Measurements from ENCODE around the gene CFAP97D2. TPM values are rescaled to one million over a fixed set of nuclear protein-coding genes. Genes with fewer than 3 reads are reported as not detected.

CFAP97D2 gene
- polyA plus RNA-seq, 1 donor from 2014 or later, result not detected

GRCh38 chr13:114131583-114132418 lies 47.3 kb upstream of the CFAP97D2 start:
- H2AFZ ChIP-seq (ENCODE audit: low read depth, low read length), result peak overlapping the region; percentile 69
- H3K36me3 ChIP-seq (ENCODE audit: insufficient read depth, low read length), result no peaks in the 10 kb centered on the region
- no peaks in the 10 kb centered on the region for H3K27me3 ChIP-seq (ENCODE audit: insufficient read depth, low read depth, low read length)
- H3K27ac ChIP-seq (ENCODE audit: low read length), result peak overlapping the region; percentile 57
- no peaks in the 10 kb centered on the region for H3K9me3 ChIP-seq (ENCODE audit: low read length)
- no peaks in the 10 kb centered on the region for H3K9me2 ChIP-seq (ENCODE audit: insufficient read depth, low read length)
- H3K4me2 ChIP-seq (ENCODE audit: low read length), result peak overlapping the region; percentile 52
- no peaks in the 10 kb centered on the region for H4K20me1 ChIP-seq (ENCODE audit: insufficient read depth)
- TF ChIP-seq SMC3 (conservative IDR thresholded peaks at IDR 0.05; ENCODE audit: poor library complexity), result no peak
- TF ChIP-seq, protein P1, sequence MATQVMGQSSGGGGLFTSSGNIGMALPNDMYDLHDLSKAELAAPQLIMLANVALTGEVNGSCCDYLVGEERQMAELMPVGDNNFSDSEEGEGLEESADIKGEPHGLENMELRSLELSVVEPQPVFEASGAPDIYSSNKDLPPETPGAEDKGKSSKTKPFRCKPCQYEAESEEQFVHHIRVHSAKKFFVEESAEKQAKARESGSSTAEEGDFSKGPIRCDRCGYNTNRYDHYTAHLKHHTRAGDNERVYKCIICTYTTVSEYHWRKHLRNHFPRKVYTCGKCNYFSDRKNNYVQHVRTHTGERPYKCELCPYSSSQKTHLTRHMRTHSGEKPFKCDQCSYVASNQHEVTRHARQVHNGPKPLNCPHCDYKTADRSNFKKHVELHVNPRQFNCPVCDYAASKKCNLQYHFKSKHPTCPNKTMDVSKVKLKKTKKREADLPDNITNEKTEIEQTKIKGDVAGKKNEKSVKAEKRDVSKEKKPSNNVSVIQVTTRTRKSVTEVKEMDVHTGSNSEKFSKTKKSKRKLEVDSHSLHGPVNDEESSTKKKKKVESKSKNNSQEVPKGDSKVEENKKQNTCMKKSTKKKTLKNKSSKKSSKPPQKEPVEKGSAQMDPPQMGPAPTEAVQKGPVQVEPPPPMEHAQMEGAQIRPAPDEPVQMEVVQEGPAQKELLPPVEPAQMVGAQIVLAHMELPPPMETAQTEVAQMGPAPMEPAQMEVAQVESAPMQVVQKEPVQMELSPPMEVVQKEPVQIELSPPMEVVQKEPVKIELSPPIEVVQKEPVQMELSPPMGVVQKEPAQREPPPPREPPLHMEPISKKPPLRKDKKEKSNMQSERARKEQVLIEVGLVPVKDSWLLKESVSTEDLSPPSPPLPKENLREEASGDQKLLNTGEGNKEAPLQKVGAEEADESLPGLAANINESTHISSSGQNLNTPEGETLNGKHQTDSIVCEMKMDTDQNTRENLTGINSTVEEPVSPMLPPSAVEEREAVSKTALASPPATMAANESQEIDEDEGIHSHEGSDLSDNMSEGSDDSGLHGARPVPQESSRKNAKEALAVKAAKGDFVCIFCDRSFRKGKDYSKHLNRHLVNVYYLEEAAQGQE (IDR thresholded peaks at IDR 0.05; ENCODE audit: borderline replicate concordance), result peak; percentile 48
- TF ChIP-seq POLR2AphosphoS5 (IDR thresholded peaks at IDR 0.05), result no peak
- TF ChIP-seq, protein P2, sequence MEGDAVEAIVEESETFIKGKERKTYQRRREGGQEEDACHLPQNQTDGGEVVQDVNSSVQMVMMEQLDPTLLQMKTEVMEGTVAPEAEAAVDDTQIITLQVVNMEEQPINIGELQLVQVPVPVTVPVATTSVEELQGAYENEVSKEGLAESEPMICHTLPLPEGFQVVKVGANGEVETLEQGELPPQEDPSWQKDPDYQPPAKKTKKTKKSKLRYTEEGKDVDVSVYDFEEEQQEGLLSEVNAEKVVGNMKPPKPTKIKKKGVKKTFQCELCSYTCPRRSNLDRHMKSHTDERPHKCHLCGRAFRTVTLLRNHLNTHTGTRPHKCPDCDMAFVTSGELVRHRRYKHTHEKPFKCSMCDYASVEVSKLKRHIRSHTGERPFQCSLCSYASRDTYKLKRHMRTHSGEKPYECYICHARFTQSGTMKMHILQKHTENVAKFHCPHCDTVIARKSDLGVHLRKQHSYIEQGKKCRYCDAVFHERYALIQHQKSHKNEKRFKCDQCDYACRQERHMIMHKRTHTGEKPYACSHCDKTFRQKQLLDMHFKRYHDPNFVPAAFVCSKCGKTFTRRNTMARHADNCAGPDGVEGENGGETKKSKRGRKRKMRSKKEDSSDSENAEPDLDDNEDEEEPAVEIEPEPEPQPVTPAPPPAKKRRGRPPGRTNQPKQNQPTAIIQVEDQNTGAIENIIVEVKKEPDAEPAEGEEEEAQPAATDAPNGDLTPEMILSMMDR (IDR thresholded peaks at IDR 0.05; ENCODE audit: poor library complexity, severe bottlenecking), result no peak
- TF ChIP-seq EZH2 (IDR thresholded peaks at IDR 0.05; ENCODE audit: borderline replicate concordance, insufficient read depth, low read length, poor library complexity, severe bottlenecking), result no peak
- peak; percentile 34 for TF ChIP-seq TAF1 (IDR thresholded peaks at IDR 0.05; ENCODE audit: low read depth)
- no peak for TF ChIP-seq RAD21 (conservative IDR thresholded peaks at IDR 0.05)
- TF ChIP-seq EP300 (conservative IDR thresholded peaks at IDR 0.05; ENCODE audit: poor library complexity, severe bottlenecking), result no peak
- TF ChIP-seq MXI1 (conservative IDR thresholded peaks at IDR 0.05; ENCODE audit: poor library complexity, severe bottlenecking), result peak; percentile 81
- H3K79me2 ChIP-seq (replicated peaks; ENCODE audit: insufficient read depth, low read length), result peaks cover 29% of the 10 kb centered on the region
- H3F3A ChIP-seq (ENCODE audit: insufficient read depth, low read length, poor library complexity, severe bottlenecking), result no peaks in the 10 kb centered on the region
- peak overlapping the region; percentile 72 for H3K9ac ChIP-seq (ENCODE audit: low read length)
- H3K4me3 ChIP-seq (ENCODE audit: low read length), result peak overlapping the region; percentile 94

GRCh38 chr13:114132419-114133121 lies 46.5 kb upstream of the CFAP97D2 start, which contains the start of gene RASA3:
Gene RASA3, minus strand, starts transcription at chr13:114132623. Its CDS starts 134 bp downstream, at chr13:114132489.
- Histone ChIP-seq H3K27me3 (ENCODE audit: insufficient read depth, low read depth, low read length) (no peaks in the 10 kb centered on the region), H3K9ac (ENCODE audit: low read length) (peak within 1 kb of the TSS; percentile 72), H3F3A (ENCODE audit: insufficient read depth, low read length, poor library complexity, severe bottlenecking) (no peaks in the 10 kb centered on the region), H2AFZ (ENCODE audit: low read depth, low read length) (peak within 1 kb of the TSS; percentile 69), H3K79me2 (replicated peaks; ENCODE audit: insufficient read depth, low read length) (peaks cover 24% of the 10 kb centered on the region), H3K4me2 (ENCODE audit: low read length) (peak within 1 kb of the TSS; percentile 52), H3K4me3 (ENCODE audit: low read length) (peak within 1 kb of the TSS; percentile 94), H3K9me3 (ENCODE audit: low read length) (no peaks in the 10 kb centered on the region), H3K9me2 (ENCODE audit: insufficient read depth, low read length) (no peaks in the 10 kb centered on the region), H3K36me3 (ENCODE audit: insufficient read depth, low read length) (no peaks in the 10 kb centered on the region), H4K20me1 (ENCODE audit: insufficient read depth) (no peaks in the 10 kb centered on the region), H3K27ac (ENCODE audit: low read length) (peak within 1 kb of the TSS; percentile 57)
- TF ChIP-seq, protein P1 (IDR thresholded peaks at IDR 0.05; ENCODE audit: borderline replicate concordance), result no peak
- TF ChIP-seq POLR2AphosphoS5 (IDR thresholded peaks at IDR 0.05), result no peak
- TF ChIP-seq MXI1 (conservative IDR thresholded peaks at IDR 0.05; ENCODE audit: poor library complexity, severe bottlenecking), result no peak
- TF ChIP-seq EP300 (conservative IDR thresholded peaks at IDR 0.05; ENCODE audit: poor library complexity, severe bottlenecking), result no peak
- no peak for TF ChIP-seq RAD21 (conservative IDR thresholded peaks at IDR 0.05)
- TF ChIP-seq, protein P2 (IDR thresholded peaks at IDR 0.05; ENCODE audit: poor library complexity, severe bottlenecking), result no peak
- TF ChIP-seq SMC3 (conservative IDR thresholded peaks at IDR 0.05; ENCODE audit: poor library complexity), result no peak
- TF ChIP-seq EZH2 (IDR thresholded peaks at IDR 0.05; ENCODE audit: borderline replicate concordance, insufficient read depth, low read length, poor library complexity, severe bottlenecking), result no peak

Data from neural cell (in vitro differentiated cells).